Measurements from ENCODE around the gene TMEM151B.
A peak's percentile ranks its signal among the peaks of the same experiment; 100 is the strongest.
"Not testable (repeated sequence)": the region's sequence is repeated elsewhere in the genome, so short reads cannot be mapped to it uniquely, and the experiment has no call there.

TMEM151B gene

DNA sequence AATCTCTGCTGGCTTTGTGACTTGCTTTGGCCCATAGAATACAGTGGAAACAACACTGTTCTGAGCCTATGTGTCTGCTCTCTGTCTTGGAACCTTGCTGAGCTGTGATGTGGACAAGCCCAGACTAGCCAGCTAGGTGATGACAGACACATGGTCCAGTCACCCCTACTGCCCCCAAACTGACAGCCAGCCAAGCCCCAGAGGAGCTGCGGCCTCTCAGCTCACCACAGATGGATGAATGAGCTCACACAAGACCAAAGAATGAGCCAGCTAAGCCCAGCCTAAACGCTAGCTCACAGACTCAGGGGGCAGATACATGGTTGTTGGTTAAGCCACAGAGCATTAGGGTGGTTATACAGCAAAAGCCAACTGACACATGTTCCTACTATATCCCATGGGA, 38.8 kb downstream of the TMEM151B start:
- Histone ChIP-seq H3K36me3 (ENCODE audit: control insufficient read depth, low read depth, low read length) (peaks cover 63% of the 10 kb centered on the region), H3K4me3 (ENCODE audit: low read length) (no peak overlapping the region), H3K27ac (ENCODE audit: low read length) (no peak overlapping the region), H3K4me1 (ENCODE audit: control insufficient read depth, low read depth, low read length) (peaks cover 6% of the 10 kb centered on the region), H3K9me3 (ENCODE audit: control insufficient read depth, low read depth, low read length) (no peaks in the 10 kb centered on the region), H3K9ac (ENCODE audit: low read length) (no peak overlapping the region), H3K27me3 (ENCODE audit: control insufficient read depth, insufficient read depth, low read length) (no peaks in the 10 kb centered on the region)

- peaks cover 6% of the 10 kb centered on the region for H3K4me1 ChIP-seq (ENCODE audit: control insufficient read depth, low read depth, low read length)
- no peak overlapping the region for H3K27ac ChIP-seq (ENCODE audit: low read length)
- H3K4me3 ChIP-seq (ENCODE audit: low read length), result no peak overlapping the region
- H3K27me3 ChIP-seq (ENCODE audit: control insufficient read depth, insufficient read depth, low read length), result no peaks in the 10 kb centered on the region
- H3K36me3 ChIP-seq (ENCODE audit: control insufficient read depth, low read depth, low read length), result peaks cover 58% of the 10 kb centered on the region
- H3K9me3 ChIP-seq (ENCODE audit: control insufficient read depth, low read depth, low read length), result no peaks in the 10 kb centered on the region
- H3K9ac ChIP-seq (ENCODE audit: low read length), result no peak overlapping the region
Observed at GRCh38 chr6:44309631-44310030, 39.4 kb downstream of the TMEM151B start.

GRCh38 chr6:44310241-44310640, 40.0 kb downstream of the TMEM151B start:
- no peak overlapping the region for H3K4me3 ChIP-seq (ENCODE audit: low read length)
- H3K27me3 ChIP-seq (ENCODE audit: control insufficient read depth, insufficient read depth, low read length), result no peaks in the 10 kb centered on the region
- H3K36me3 ChIP-seq (ENCODE audit: control insufficient read depth, low read depth, low read length), result peaks cover 58% of the 10 kb centered on the region

DNA sequence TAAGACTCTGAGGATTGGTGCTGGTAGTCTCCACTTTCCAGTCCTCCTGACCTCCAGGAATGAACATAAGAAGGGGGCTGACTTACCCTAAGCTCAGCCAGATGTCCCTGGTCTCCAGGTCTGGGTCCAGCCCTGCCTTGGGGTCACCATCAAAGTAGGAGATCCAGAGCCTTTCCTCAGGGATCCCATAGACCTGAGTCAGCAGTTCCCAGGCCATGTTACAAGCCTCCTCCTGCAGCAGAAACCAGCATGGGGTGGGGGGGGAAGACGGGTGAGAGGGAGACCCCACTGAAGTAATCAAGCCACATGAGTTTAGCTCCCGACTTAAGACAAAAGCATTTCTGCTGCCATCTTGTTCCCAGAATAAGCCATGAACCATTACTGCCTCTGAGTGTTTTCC, 41.1 kb downstream of the TMEM151B start:
- no peaks in the 10 kb centered on the region for H3K27me3 ChIP-seq (ENCODE audit: control insufficient read depth, insufficient read depth, low read length)
- H3K4me1 ChIP-seq (ENCODE audit: control insufficient read depth, low read depth, low read length), result peaks cover 6% of the 10 kb centered on the region
- peaks cover 49% of the 10 kb centered on the region for H3K36me3 ChIP-seq (ENCODE audit: control insufficient read depth, low read depth, low read length)
- H3K4me3 ChIP-seq (ENCODE audit: low read length), result no peak overlapping the region
- H3K9ac ChIP-seq (ENCODE audit: low read length), result no peak overlapping the region
- H3K9me3 ChIP-seq (ENCODE audit: control insufficient read depth, low read depth, low read length), result no peaks in the 10 kb centered on the region
- no peak overlapping the region for H3K27ac ChIP-seq (ENCODE audit: low read length)

More at GRCh38 chr6:44310241-44310640, 40.0 kb downstream of the TMEM151B start:
- Histone ChIP-seq H3K9me3 (ENCODE audit: control insufficient read depth, low read depth, low read length) (no peaks in the 10 kb centered on the region), H3K4me1 (ENCODE audit: control insufficient read depth, low read depth, low read length) (peaks cover 6% of the 10 kb centered on the region), H3K27ac (ENCODE audit: low read length) (no peak overlapping the region), H3K9ac (ENCODE audit: low read length) (no peak overlapping the region)

- H3K9ac ChIP-seq (ENCODE audit: low read length), result no peak overlapping the region
- peaks cover 6% of the 10 kb centered on the region for H3K4me1 ChIP-seq (ENCODE audit: control insufficient read depth, low read depth, low read length)
- no peaks in the 10 kb centered on the region for H3K9me3 ChIP-seq (ENCODE audit: control insufficient read depth, low read depth, low read length)
- no peaks in the 10 kb centered on the region for H3K27me3 ChIP-seq (ENCODE audit: control insufficient read depth, insufficient read depth, low read length)
- peak overlapping the region; percentile 92 for H3K4me3 ChIP-seq (ENCODE audit: low read length)
- no peak overlapping the region for H3K27ac ChIP-seq (ENCODE audit: low read length)
- peaks cover 45% of the 10 kb centered on the region for H3K36me3 ChIP-seq (ENCODE audit: control insufficient read depth, low read depth, low read length)
Observed at GRCh38 chr6:44311767-44312166, 41.5 kb downstream of the TMEM151B start.

GRCh38 chr6:44312901-44313788, 42.9 kb downstream of the TMEM151B start, which contains the start of gene AARS2:
Gene AARS2, minus strand, starts transcription at chr6:44313347. Its CDS starts 24 bp downstream, at chr6:44313323.
- Histone ChIP-seq H3K9ac (ENCODE audit: low read length) (peak within 1 kb of the TSS; percentile 88), H3K4me1 (ENCODE audit: control insufficient read depth, low read depth, low read length) (peaks cover 6% of the 10 kb centered on the region), H3K27me3 (ENCODE audit: control insufficient read depth, insufficient read depth, low read length) (no peaks in the 10 kb centered on the region), H3K36me3 (ENCODE audit: control insufficient read depth, low read depth, low read length) (peaks cover 34% of the 10 kb centered on the region), H3K4me3 (ENCODE audit: low read length) (peak within 1 kb of the TSS; percentile 92), H3K27ac (ENCODE audit: low read length) (peak within 1 kb of the TSS; percentile 82), H3K9me3 (ENCODE audit: control insufficient read depth, low read depth, low read length) (no peaks in the 10 kb centered on the region)

DNA sequence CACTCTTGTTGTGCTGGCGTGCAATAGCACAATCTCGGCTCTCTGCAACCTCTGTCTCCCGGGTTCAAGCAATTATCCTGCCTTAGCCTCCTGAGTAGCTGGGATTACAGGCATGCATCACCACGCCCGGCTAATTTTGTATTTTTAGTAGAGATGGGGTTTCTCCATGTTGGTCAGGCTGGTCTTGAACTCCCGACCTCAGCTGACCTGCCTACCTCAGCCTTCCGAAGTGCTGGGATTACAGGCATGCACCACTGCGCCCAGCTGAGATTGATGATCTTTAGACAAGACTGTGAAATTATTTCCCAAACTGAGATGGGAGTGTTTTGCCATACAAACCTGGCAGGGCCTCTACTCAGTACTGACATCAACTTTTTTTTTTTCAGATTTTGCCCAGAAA, 44.4 kb downstream of the TMEM151B start:
- not testable (repeated sequence) for H3K4me1 ChIP-seq (ENCODE audit: control insufficient read depth, low read depth, low read length); H3K27ac ChIP-seq (ENCODE audit: low read length); H3K9me3 ChIP-seq (ENCODE audit: control insufficient read depth, low read depth, low read length); H3K9ac ChIP-seq (ENCODE audit: low read length); H3K27me3 ChIP-seq (ENCODE audit: control insufficient read depth, insufficient read depth, low read length); H3K4me3 ChIP-seq (ENCODE audit: low read length)
- peaks cover 23% of the 10 kb centered on the region for H3K36me3 ChIP-seq (ENCODE audit: control insufficient read depth, low read depth, low read length)

DNA sequence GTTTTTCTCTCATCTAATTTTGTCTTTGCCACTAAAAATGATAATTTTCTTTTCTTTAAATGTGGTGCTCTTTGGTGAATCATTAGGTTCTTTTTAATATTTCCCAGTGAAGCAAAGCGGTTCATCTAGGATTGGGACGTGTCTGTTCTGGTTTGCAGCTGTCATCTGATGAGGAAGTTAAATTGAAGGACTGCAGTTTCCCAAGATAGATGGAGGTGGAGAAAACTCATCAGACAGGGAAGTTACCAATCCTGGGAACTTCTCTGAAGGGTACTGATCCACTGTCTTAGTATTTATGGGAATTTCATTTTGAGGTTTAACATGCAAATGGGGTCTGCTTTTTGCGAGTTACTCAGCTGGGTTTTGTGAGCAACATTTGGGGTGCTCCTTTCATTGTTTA, 45.3 kb downstream of the TMEM151B start:
- Histone ChIP-seq H3K4me1 (ENCODE audit: control insufficient read depth, low read depth, low read length) (peaks cover 6% of the 10 kb centered on the region), H3K36me3 (ENCODE audit: control insufficient read depth, low read depth, low read length) (peaks cover 14% of the 10 kb centered on the region), H3K9me3 (ENCODE audit: control insufficient read depth, low read depth, low read length) (no peaks in the 10 kb centered on the region), H3K4me3 (ENCODE audit: low read length) (no peak overlapping the region), H3K27ac (ENCODE audit: low read length) (no peak overlapping the region), H3K27me3 (ENCODE audit: control insufficient read depth, insufficient read depth, low read length) (no peaks in the 10 kb centered on the region), H3K9ac (ENCODE audit: low read length) (no peak overlapping the region)

DNA sequence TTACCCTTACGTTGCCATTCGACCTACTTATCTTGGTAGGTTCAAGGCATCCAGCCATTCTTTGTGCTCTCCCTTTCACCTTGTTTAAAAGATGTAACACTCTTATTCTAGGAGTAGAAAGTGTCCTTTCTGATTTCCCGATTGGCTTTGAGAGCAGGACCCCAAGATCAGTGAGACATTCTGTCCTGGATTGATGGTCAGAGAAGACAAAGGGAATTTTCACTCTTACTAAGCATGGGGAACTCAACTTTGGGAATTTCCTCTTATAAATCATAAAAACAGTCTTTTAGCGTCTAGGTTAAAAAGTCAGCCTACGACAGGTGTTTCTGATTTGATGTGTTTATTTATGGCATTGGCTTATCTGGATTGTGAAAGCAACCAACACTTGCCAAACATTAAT, 45.7 kb downstream of the TMEM151B start:
- H3K36me3 ChIP-seq (ENCODE audit: control insufficient read depth, low read depth, low read length), result peaks cover 10% of the 10 kb centered on the region
- no peak overlapping the region for H3K4me3 ChIP-seq (ENCODE audit: low read length)
- no peaks in the 10 kb centered on the region for H3K27me3 ChIP-seq (ENCODE audit: control insufficient read depth, insufficient read depth, low read length)
- H3K4me1 ChIP-seq (ENCODE audit: control insufficient read depth, low read depth, low read length), result peaks cover 6% of the 10 kb centered on the region
- H3K9ac ChIP-seq (ENCODE audit: low read length), result no peak overlapping the region
- no peak overlapping the region for H3K27ac ChIP-seq (ENCODE audit: low read length)
- H3K9me3 ChIP-seq (ENCODE audit: control insufficient read depth, low read depth, low read length), result no peaks in the 10 kb centered on the region

GRCh38 chr6:44316481-44316880, 46.2 kb downstream of the TMEM151B start:
- no peaks in the 10 kb centered on the region for H3K27me3 ChIP-seq (ENCODE audit: control insufficient read depth, insufficient read depth, low read length)
- H3K9me3 ChIP-seq (ENCODE audit: control insufficient read depth, low read depth, low read length), result no peaks in the 10 kb centered on the region
- peaks cover 5% of the 10 kb centered on the region for H3K36me3 ChIP-seq (ENCODE audit: control insufficient read depth, low read depth, low read length)
- no peak overlapping the region for H3K27ac ChIP-seq (ENCODE audit: low read length)
- peaks cover 6% of the 10 kb centered on the region for H3K4me1 ChIP-seq (ENCODE audit: control insufficient read depth, low read depth, low read length)
- H3K9ac ChIP-seq (ENCODE audit: low read length), result no peak overlapping the region
- H3K4me3 ChIP-seq (ENCODE audit: low read length), result no peak overlapping the region

DNA sequence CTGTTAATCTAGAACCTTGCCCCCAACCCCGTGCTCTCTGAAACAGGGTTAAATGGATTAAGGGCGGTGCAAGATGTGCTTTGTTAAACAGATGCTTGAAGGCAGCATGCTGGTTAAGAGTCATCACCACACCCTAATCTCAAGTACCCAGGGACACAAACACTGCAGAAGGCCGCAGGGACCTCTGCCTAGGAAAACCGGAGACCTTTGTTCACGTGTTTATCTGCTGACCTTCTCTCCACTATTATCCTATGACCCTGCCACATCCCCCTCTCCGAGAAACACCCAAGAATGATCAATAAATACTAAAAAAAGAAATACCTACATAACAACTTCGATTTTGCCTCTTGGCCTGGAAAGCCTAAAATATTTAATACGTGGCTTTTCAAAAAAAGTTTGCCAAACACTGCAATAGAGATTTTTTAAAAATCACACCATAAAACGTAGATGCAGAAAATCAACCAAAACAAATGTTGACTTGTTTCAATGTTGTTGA, 46.9 kb downstream of the TMEM151B start:
- not testable (repeated sequence) for H3K27ac ChIP-seq (ENCODE audit: low read length); H3K9me3 ChIP-seq (ENCODE audit: control insufficient read depth, low read depth, low read length); H3K27me3 ChIP-seq (ENCODE audit: control insufficient read depth, insufficient read depth, low read length); H3K4me3 ChIP-seq (ENCODE audit: low read length); H3K9ac ChIP-seq (ENCODE audit: low read length); H3K4me1 ChIP-seq (ENCODE audit: control insufficient read depth, low read depth, low read length); H3K36me3 ChIP-seq (ENCODE audit: control insufficient read depth, low read depth, low read length)

DNA sequence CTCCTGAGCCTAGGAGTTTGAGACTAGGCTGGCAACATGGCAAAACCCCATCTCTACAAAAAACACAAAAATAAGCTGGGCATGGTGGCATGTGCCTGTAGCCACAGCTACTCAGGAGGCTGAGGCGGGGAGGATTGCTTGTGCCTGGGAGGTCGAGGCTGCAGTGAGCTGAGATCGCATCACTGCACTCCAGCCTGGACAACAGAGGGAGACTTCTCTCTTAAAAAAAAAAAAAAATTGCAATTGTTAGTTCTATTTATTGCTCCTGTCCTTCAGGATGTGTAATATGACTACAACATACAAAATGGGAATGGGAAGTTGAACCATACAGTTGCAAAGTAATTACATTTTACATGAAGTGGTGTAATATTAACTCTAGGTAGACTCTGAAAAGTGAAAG, 51.0 kb downstream of the TMEM151B start:
- Histone ChIP-seq H3K9ac (ENCODE audit: low read length) (no peak overlapping the region), H3K27ac (ENCODE audit: low read length) (no peak overlapping the region), H3K9me3 (ENCODE audit: control insufficient read depth, low read depth, low read length) (no peaks in the 10 kb centered on the region), H3K4me1 (ENCODE audit: control insufficient read depth, low read depth, low read length) (no peaks in the 10 kb centered on the region), H3K36me3 (ENCODE audit: control insufficient read depth, low read depth, low read length) (no peaks in the 10 kb centered on the region), H3K27me3 (ENCODE audit: control insufficient read depth, insufficient read depth, low read length) (no peaks in the 10 kb centered on the region), H3K4me3 (ENCODE audit: low read length) (no peak overlapping the region)

All from iPS-18a (cell line).